Fibroblast of lung (primary cell): ENCODE data around the gene SH3GL1.

Experiments used
- EZH2 ChIP-seq: IDR thresholded peaks from 2 replicates; pipeline ENCODE4 v1.5.1; 2012; ENCODE audit warnings: low read length, control low read depth, mild to moderate bottlenecking; ENCODE audit errors: missing control alignments
- TF ChIP-seq, protein P1 (sequence below), 2 donors: IDR thresholded peaks in 1 of 2; conservative IDR thresholded peaks in 1 of 2; 1 replicate in 1 of 2; 2 replicates in 1 of 2; pipeline ENCODE4 v1.5.1; 2011 to 2012; ENCODE audit warnings: low read length in 2 of 2, control low read depth in 1 of 2, inconsistent platforms in 1 of 2, low read depth in 1 of 2, mild to moderate bottlenecking in 1 of 2

DNA sequence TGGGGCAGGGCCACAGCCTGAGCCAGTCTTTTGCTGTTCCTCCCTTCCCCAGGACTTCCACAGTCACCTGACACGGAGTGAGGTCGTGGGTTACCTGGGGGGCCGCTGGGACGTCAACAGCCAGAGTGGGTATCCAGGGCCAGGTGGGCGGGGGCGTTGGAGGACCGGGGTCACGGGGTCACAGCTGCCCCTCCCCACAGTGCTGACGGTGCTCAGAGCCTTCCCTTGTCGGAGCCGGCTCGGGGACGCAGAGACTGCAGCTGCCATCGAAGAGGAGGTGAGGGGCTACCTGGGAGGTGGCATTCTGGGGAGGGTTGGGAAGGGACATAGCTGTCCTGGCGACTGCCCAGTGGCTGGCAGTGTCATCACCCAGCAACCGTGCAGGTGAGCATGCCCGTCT lies 45.5 kb downstream of the SH3GL1 start:
- TF ChIP-seq, protein P1, sequence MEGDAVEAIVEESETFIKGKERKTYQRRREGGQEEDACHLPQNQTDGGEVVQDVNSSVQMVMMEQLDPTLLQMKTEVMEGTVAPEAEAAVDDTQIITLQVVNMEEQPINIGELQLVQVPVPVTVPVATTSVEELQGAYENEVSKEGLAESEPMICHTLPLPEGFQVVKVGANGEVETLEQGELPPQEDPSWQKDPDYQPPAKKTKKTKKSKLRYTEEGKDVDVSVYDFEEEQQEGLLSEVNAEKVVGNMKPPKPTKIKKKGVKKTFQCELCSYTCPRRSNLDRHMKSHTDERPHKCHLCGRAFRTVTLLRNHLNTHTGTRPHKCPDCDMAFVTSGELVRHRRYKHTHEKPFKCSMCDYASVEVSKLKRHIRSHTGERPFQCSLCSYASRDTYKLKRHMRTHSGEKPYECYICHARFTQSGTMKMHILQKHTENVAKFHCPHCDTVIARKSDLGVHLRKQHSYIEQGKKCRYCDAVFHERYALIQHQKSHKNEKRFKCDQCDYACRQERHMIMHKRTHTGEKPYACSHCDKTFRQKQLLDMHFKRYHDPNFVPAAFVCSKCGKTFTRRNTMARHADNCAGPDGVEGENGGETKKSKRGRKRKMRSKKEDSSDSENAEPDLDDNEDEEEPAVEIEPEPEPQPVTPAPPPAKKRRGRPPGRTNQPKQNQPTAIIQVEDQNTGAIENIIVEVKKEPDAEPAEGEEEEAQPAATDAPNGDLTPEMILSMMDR (conservative IDR thresholded peaks at IDR 0.05 in 1 of 2, IDR thresholded peaks at IDR 0.05 in 1 of 2; ENCODE audit: low read depth in 1 of 2, low read length in 2 of 2): no peak
- TF ChIP-seq EZH2: no peak
